Bone marrow (tissue), 2 donors: ENCODE data around the gene SRCIN1.
"Not testable (repeated sequence)": the region's sequence is repeated elsewhere in the genome, so short reads cannot be mapped to it uniquely, and the experiment has no call there.

ENCODE experiments used
- DNase-seq, 2 donors: peaks; one replicate each; lab custom pipeline; 2025; lab: John Stamatoyannopoulos, UW

The SRCIN1 gene

DNA sequence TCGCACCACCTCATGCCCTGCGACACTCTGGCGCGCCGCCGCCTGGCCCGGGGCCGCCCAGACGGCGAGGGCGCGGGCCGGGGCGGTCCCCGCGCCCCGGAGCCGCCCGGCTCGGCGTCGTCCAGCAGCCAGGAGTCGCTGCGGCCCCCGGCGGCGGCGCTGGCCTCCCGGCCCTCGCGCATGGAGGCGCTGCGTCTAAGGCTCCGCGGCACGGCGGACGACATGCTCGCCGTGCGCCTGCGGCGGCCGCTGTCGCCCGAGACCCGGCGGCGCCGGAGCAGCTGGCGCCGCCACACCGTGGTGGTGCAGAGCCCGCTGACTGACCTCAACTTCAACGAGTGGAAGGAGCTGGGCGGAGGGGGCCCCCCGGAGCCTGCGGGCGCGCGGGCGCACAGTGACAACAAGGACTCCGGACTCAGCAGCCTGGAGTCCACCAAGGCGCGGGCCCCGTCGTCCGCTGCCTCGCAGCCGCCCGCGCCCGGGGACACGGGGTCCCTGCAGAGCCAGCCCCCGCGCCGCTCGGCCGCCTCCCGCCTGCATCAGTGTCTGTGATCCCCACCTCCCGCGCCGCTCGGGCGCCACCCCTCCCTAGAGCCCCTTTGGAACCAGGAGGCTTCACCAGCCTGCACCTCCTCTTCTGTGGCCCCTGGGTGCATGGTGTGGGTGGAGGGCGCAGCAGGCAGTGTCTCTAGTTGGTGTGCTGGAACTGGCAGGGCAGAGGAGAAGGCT is 95.2 kb downstream of the SRCIN1 start:
- DNase-seq = no peak

DNA sequence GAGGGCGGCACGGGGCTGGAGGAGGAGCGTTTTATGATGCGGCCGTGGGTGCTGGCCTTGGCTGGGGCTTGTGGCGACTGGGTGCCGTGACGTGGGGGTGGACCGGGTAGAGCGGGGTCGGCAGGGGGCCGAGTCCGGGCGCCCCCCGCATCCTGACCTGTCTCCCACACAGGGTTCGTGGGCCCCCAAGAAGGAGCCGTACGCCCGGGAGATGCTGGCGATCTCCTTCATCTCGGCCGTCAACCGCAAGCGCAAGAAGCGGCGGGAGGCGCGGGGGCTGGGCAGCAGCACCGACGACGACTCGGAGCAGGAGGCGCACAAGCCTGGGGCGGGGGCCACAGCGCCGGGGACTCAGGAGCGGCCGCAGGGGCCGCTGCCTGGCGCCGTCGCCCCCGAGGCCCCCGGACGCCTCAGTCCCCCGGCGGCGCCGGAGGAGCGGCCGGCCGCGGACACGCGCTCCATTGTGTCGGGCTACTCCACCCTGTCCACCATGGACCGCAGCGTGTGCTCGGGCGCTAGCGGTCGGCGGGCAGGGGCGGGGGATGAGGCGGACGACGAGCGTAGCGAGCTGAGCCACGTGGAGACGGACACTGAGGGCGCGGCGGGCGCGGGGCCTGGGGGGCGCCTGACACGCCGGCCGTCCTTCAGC is 95.9 kb downstream of the SRCIN1 start:
- DNase-seq = no peak

DNA sequence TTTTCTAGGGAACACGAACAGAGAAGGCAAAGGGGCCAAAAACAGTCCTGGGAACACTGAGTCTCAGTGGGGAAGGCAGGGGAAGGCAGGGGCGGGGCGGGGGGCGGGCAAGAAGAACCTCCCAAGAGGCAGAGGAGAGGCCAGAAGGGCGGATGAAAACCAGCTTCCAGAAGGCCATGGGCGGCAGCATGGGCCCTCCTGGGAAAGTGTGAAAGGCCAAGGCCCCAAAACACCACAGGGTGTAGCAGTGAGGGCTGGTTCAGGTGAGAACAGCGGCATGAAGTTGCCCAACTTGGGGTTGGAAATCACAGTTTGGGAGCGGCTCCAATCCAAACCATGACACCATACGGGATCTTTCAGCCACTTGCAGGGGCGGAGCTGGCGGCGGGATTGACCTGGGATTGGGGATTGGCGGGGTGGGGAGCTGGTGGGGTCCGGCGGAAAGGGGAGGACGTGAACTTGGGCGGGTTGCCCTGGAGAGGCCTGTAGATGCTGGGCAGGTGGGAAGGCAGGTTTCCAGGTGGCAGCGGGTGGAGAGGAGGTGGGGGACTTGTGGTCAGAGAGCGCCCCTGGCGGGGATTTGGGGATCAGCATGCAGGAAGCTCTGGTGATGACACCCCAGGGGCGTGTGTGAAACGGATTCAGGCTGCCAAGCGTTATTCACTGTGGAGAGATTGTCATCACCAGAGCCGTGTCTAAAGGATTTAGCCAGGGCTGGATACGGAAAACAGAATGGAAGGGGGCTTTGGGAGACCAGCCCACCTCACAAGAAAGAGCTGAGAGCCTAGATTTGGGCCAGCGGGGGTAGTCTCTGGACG is 96.6 kb downstream of the SRCIN1 start:
- peak in 1 of 2 donors; percentile 19 for DNase-seq

DNA sequence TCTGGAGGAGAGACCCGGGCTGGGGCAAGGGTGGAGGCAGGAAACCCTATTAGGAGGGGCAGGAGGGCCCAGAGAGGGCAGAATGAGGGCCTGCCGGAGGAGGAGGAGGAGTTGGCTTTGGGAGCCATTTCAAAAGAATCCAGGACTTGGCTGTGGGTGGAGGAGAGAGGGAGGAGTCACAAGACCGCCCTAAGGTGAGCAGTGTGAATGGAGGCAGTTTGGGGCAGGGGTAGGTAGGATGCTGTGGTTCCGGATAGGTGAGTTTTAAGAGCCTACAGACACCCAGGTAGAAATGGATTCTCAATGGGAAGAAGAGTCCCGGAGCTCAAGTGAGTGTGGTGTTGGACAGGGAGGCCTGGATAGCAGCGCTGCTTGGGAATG is 97.2 kb downstream of the SRCIN1 start:
- no peak for DNase-seq

DNA sequence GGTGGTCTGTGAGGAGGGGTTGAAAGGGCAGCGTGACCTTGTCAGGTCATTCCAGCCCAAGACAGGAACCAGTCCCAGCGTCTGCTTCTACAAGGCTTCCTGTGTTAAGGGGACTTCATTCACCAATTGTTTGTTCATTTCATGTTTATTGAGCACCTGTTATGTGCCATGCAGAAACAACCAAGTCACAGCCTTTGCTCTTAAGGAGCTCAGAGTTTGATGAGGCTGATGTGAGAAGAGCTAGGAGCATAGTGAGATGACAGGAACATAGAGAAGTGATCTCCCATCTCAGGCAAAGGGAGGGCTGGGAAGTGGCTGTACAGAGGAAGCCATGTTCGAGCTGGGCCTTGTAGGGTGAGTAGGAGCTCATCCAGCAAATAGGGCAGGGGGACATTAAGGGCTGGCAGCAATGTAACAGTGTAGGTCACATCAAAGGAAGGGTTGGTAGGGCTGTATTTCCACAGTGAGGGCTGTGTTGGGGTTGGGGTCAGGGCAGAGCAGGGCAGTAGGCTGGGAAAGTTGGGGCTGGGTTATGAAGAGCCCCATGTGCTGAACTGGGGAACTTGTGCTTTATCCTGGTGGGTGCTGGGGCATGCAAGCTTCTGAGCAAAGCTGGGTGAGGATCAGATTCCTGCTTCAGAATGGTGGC is 97.7 kb downstream of the SRCIN1 start:
- DNase-seq = no peak

DNA sequence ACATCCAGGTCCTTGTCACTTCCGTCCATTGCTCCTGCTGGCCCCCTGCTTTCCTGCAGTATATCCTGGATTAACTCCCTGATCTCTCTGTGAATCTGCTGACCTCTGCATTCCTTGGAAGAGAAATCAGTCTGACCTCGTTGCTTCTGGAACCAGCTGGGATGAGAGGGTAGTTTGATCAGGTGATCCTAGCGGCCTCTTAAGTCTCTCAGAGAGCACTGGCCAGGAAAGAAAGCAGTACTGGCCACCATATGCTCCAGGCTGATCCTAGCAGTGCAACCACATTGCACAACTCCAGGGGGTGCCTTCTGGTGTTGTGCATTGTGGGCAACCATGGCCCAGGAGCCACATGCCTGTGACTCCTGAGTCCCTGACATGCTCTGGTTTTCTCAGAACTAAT is 98.3 kb downstream of the SRCIN1 start:
- no peak for DNase-seq

DNA sequence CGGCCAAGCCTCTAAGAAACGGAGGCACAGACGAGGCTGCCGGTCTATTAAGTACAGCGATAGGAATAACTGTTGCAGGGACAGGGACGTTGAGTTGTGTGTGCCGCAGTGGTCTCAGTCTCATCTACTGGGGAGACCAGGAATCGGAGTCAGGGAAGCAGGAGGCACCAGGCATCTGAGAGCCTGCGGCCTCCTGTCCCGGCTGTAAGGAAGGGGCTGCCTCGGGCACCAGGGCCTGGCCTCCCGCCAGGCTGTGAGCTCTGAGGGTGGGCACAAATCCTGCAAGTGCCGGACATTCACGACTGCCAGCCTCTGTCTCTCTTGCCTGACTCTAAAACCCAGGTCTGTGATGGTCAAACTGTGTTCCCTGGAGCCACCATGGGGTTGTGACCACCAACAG is 101.5 kb downstream of the SRCIN1 start:
- no peak for DNase-seq

DNA sequence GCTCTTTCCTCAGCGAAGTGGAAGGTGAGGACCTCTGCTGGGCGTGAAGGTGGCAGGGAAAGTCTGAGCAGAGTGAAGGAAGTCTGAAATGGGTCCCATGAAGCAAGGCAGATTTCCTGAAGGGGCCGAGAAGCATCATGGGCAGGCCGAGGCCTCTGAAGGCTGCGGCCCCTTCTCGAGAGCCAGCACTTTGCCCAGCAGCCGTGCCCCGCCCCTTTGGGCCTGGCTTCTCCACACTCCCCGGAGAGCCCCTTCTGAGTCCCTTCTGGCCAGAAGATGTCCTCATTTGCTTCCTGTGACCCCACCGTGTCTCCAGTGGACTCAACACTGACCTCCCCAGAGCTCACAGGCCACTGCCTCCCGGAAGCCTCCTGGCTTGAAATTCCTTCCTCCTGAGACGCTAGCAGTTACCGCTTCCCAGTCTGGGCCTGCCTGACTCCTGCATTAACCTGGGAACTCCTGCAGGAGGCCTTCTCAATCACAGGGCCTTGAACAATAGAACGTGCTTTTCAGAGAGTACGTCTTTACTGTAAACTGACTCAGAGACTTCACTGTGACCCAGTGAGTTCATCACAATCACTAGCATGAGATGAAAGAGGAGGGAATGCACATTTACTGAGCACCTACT is 102.4 kb downstream of the SRCIN1 start:
- not testable (repeated sequence) for DNase-seq

DNA sequence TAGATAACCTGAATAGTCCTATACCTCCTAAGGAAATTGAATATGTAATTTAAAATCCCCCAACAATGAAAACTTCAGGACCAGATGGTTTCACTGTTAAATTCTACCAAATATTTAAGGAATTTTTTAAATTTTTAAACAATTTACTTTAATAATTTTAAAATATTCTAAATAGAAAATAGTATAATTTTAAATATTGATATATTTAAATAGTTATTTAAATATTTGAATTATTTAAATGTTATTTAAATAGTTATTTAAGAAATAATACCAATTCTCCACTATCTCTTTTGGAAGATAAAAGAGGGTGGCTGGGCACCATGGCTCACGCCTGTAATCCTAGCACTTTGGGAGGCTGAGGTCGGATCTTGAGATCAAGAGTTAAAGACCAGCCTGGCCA is 104.0 kb downstream of the SRCIN1 start:
- not testable (repeated sequence) for DNase-seq

DNA sequence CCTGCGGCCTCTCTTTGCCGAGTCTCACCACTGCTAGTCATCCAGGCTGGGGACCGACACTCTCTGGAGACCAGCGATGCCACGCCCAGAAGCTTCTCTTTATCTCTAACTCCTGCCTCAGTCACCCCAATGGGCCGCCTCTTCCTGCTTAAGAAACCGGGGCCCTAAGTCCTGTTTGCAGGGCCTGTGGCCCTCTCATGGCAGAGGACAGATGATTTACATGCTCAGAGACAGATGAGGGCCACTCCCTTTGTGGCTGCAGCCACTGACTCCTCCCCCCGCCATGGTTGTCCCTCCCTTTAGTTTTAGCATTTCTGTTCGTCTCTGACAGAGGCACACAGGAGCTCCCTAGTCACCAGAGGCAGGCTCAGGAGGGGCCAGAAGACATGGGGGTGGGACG is 106.5 kb downstream of the SRCIN1 start:
- DNase-seq = not testable (repeated sequence)

DNA sequence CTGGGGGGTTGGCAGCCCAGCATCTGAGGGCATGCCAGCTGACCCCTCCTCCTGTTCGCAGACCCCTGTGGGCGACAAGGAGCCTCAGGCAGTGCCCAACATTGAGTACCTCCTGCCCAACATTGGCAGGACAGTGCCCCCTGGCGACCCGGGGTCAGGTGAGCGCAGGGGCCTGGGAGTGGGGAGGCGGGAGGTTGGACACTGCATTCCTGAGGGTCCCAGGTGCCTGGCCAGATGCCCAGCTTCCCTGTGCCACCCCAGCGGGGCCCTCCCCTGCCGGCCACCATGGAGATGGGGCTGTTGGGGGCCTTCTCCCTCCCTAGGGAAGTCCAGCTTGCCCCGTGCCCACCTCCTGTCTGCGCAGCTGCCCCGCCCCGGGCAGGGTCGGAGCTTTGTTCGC is 107.4 kb downstream of the SRCIN1 start:
- DNase-seq = no peak

DNA sequence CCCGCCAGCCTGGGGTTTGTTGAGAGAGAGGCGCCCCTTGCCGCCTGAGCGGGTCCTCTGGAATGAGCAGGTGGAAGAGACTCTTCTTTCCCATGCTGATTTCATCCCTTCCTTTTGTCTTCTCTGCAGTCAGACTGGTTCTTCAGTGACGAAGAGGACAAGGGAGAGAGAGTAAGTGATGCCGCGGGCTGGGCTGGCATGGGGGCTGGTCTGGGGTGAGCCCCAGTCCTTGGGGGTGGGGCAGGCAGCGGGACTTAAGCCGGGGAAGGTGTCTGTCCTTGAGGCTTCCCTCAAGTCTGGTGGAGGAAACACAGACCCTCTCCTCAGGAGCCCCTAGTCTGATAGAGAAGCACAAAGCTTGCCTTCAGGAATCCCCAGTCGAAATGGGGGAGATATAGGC is 108.1 kb downstream of the SRCIN1 start:
- DNase-seq = not testable (repeated sequence)

DNA sequence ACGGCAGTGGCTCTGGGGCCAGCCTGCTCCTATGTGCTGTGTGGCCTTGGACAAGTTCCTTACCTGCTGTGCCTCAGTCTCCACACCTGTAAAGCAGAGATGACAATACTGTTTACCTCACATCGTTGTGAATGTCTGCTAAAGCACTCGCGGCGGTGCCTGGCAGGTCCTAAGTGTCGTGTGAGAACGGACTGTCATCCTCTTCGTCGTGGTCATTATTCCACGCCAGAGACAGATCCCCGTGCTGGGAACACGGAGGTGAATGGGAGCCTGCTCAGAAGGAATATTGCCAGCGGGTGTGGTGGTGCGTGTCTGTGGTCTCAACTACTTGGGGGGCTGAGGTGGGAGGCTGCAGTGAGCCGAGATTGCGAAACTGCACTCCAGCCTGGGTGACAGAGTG is 111.6 kb downstream of the SRCIN1 start:
- DNase-seq = not testable (repeated sequence)

DNA sequence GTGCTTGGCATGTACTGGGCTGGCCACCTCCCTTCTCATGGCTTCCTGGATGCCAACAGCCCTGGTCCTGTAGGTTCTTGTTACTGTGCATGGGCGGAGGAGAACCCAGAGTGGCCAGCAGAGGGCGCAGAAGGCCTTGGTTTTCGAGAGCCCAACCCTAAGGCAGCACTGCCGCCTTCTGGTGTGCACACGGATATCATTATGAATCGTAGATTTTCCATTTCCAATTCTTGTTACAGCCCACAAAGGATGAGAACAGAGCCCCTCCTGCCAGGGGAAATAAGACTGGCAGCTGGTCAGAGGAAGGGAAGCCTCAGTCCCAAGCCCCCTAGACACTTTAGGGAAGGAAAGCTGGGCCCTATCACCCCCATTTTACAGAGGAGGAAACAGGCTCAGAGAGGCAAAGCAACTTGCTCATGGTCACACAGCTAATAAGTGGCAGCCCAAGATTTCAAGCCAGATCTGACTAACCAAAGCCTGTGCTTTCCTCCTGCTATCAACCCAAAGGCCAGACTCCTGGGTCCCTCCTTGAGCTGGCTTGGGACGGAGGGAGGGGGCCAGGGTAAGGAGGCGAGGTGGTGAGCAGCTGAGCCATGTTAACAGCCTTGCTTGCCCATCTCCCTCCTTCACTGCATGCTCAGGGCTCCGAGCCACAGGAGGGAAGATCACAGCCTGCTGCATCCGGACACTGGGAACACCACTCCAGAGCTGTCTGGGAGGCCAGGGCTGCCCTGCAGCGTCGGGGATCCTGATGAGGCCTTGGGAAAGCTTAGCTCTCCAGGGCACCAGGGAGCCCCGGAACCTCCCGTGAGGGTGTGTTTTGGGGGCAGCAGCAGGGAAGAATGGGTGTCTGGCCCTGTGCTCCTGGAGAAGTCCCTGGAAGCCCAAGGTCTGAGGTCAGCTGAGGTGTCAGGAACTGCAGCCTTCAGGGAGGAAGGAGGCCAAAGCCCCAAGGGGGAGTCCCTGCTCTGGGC is 113.4 kb downstream of the SRCIN1 start:
- peak; percentile 66 to 89 for DNase-seq

DNA sequence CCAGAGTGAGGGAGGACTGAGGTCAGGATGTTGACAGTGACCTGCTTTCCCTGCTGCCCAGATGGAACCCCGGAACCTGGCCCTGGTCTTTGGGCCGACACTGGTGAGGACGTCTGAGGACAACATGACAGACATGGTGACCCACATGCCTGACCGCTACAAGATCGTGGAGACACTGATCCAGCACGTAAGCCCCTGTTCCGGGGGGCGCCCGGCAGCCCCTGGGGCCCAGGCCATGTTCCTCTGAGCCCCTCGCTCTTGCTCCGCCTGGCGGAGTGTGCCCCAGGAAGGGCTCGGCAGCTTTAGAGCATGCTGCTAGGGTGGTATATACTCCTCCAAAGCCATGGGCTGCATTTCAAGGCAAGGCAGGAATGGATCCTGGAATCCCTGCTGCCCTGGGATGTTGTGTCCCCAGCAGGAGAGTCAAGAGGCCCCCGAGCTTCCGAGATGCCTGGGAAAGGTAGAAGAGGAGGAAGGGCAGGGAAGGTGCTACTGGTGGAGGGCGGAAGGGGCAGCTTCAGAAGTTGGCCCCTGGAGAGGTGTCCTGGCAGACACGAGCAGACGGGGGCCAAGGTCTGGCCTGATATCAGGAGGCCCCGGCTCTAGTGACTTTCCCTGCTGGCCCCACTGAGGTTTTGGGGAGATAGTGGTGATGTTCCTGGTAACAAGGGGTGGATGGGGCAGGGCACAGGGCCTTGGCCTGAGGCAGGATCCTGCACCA is 114.2 kb downstream of the SRCIN1 start:
- DNase-seq = not testable (repeated sequence)

DNA sequence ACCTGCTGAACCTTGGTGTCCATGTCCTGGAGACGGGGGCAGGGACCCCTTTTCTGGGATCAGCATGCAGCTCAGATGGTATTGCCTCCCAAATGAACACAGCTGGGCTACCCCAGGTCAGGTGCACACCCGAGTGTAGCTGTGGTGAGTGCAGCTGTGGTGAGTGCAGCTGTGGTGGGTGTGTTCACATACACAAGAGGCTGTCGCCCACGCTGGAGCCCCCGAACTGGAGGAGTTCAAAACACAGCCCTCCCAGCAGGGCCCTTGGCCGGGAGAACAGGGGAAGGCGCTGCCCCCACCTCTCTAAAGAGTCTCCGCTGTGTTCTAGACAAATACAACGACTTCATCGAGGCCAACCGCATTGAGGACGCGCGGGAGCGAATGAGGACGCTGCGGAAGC is 116.0 kb downstream of the SRCIN1 start:
- DNase-seq = not testable (repeated sequence)

DNA sequence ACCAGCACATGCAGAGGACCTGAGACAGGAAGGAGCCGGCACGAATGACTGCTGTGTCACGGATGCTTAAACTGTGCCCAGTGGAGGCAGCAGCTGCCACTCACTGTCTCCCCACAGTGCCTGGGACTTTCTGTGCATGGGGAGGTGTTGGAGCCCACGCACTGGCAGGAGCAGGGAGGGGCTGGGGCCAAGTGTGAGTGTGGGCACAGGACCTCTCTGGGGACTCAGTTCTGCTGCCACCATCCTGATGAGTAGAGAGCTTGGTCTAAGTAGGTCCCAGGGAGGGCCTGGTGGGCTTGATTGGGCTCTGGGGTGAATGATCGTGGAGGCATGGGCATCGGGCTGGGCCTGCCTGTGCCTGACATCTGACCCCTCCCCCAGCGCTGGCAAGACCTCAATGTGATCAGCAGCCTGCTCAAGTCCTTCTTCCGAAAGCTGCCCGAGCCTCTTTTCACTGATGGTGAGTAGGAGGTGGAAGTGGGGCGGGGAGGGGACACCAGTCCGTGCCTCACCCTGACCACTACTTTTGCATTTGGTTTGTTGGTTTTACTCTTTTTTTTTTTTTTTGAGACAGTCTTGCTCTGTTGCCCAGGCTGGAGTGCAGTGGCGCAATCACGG is 120.0 kb downstream of the SRCIN1 start:
- not testable (repeated sequence) for DNase-seq

DNA sequence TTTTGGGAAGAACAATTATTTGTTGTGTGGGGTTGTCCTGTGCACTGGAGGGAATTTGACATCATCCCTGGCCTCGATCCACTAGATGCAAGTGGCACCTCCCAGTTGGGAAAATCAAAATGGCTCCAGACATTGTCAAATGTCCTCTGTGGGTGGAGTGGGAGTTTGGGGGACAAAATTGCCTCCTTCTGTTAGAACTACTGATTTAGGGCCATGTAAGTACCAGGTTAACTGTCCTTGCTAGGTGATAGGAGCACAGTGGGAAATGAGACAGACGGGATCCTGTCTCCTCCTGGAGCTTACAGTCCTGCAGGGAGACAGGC is 120.6 kb downstream of the SRCIN1 start:
- no peak for DNase-seq

DNA sequence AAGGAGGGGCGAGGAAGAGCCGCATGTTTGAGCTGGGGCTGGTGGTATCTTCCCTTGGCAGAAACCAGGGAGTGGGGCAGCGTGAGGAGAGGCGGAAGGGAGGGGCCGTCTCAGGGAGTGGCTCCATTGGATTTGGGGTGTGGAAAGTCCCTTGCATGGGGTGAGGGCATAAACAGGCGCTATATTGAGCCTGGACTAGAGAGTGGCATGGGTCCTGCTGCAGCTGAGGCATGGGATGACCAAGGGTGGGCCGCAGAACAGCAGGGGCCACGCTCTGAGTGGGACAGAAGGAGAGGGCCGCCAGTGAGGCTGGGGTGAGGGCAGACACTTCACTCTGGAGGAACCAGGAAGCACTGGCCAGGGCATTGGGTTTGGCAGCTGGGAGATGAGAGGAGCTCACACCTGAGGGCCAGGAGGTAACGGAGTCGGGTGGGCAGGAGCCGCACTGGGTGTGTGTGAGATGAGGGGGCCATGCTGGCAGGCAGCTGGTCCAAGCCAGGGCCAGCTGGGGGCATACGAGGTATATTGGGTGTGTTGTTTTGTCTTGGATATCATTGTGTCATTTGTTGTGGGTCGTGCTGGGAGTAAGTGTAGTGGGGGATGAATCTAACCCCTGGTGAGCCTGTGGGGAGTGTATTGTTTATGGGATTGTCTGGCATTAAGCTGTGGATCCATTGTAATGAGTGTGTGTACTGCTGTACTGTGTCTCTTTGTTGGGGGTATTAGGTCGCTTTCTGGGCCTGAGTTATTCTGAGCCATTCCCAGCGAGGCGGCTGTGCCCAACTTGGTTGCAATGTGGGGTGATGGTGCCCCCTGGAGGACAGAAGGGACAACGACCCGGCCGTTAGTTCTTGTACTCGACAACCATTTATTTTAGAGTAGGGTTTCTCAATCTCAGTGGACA is 121.3 kb downstream of the SRCIN1 start:
- peak; percentile 20 to 47 for DNase-seq
